HT1080 (cell line): ENCODE data around the gene CD151. TPM values are rescaled to one million over a fixed set of nuclear protein-coding genes. Genes with fewer than 3 reads are reported as not detected.

Source experiments
- DNase-seq: peaks from one replicate; pipeline ENCODE4 v3.0.0-alpha.2; 2015; ENCODE audit warnings: low read depth
- polyA plus RNA-seq, 2 experiments: library from polyadenylated mRNA; depleted of rRNA; stranded (reverse); fragments of >200 nt; gene quantifications; 2 replicates each; pipeline ENCODE4 v1.2.3, GENCODE V29; 2015
- total RNA-seq: library from RNA; depleted of rRNA; stranded (reverse); fragments of >200 nt; shearing (Covaris generic); gene quantifications from 2 replicates; pipeline ENCODE4 v1.2.3, GENCODE V29; 2014; rRNA removed

CD151 gene
- 483 and 506 TPM in 2 replicates for total RNA-seq
- 753 and 774 TPM in 2 replicates for polyA plus RNA-seq (2015; cell fraction: cytosol; rRNA removed)
- polyA plus RNA-seq (2015; cell fraction: nucleus; rRNA removed): 775 and 802 TPM in 2 replicates

DNA sequence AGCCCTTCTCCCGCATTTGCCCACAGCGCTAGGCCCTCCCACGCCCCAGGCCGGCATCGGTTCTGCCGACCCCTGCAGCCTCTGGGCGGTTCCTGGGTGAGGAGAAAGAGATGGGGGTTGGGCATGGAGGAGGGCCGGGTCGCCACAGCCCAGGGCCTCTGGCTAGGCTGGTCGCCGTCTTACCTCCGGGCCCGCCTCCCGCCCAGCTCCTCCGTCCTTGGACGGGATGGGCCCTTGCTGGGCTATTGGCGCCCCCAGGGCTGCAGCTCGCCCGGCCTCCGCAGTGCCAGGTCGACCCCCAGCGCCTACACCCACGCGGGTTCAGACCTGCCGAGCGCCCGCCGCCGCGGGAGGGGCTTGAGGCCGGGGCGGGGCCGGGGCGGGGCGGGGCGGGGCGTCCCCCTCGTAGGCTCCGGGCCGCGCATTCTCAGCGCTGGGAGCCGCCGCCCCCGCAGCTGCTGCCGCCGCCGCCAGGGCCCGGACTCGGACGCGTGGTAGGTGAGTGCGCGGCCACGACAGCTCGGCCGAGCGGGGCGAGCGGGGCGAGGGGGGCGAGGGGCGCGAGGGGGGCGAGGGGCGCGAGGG, at the start of gene CD151:
Gene CD151, plus strand, starts transcription at position 424 of the 585 bp plus-strand sequence. CDS start 3,118 bp downstream, outside the sequence.
- peak; percentile 66 for DNase-seq

DNA sequence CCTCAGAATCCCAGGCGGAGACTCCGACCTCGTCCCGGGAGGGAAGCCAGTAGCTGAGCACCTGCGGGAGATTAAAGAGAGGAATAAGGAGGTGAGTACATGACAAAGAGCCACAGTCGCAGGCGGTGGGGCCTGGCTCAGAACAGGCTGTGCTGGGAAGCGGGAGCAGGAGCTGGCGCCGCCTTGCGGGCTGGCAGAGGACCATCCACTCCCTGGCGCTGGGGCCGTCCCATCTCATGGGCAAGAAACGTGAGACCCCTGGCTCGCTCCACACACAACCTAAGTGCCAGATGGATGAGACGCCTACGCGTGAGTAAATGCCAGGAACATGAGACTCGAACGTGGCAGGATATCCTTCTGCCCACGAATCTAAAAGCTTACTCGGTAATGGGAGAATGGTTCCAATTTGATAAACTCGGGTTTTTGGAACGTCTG, 49.2 kb upstream of the CD151 start:
- no peak for DNase-seq

DNA sequence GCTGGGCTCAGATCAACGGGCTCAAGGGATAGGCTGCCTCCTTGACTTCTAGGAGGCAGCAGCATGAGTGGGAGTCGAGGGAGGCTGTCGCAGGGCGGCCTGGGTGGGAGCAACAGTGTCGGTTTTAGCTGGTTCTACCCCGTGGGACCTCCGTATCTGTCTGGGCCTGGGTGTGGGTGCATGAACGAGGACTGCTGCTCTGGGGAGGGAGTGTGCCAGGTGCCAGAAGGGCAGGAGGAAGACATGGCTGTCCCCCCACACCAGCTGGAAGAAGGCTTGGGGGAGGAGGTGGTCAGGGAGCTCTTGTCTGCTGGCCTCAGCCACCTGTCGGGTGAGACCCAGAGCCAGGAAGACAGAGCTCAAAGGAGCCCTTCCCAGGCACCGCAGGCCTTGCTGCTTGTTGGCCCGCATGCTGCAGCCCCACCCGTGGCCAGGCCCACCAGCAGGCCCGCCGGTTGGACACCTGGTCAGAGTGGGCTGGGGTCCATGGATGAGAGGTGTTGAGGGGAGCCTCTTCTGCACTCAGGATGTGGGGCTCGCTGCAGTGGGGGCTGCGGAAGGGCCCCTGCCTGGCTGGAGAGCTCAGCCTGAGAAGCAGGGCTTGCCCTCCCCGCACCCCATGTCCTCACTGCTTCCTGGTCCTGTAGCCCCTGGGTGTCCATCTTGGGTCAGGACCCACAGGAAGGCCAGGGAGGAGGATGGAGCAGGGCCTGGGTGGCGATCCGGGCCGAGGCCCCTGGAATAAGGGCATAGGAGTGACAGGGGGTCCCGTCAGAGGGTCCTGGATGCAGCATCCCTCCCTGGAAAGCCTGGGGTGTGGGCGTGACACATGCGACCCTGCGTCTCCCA, 46.3 kb upstream of the CD151 start:
- DNase-seq: no peak

DNA sequence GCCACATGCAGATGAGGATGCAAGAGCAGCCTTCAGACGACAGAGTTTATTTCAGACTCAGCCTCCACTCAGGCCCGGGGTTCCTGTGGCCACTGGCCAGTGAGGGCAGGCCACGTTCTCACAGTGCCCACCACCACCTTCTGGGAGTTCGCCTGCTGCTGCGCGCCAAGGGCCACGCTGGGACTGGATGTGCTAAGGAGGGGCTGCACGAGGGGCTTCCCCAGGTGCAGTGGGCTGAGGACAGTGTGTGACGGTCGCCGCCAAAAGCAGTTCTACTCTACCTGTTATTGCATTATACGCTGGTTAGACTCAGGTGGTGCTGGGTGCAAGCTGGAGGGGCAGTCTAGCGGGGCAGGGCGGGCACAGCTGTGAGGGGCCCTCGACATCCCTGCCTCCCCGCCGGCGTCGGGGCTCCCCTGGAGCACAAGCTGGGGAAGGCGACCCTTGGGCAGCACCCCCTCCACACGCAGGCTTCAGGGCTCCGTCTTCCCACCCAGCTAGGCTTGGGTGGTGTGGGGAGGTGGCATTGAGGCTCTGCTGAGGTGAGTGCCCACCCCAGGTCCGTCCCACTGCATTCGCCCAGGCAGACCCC, 45.6 kb upstream of the CD151 start:
- no peak for DNase-seq

DNA sequence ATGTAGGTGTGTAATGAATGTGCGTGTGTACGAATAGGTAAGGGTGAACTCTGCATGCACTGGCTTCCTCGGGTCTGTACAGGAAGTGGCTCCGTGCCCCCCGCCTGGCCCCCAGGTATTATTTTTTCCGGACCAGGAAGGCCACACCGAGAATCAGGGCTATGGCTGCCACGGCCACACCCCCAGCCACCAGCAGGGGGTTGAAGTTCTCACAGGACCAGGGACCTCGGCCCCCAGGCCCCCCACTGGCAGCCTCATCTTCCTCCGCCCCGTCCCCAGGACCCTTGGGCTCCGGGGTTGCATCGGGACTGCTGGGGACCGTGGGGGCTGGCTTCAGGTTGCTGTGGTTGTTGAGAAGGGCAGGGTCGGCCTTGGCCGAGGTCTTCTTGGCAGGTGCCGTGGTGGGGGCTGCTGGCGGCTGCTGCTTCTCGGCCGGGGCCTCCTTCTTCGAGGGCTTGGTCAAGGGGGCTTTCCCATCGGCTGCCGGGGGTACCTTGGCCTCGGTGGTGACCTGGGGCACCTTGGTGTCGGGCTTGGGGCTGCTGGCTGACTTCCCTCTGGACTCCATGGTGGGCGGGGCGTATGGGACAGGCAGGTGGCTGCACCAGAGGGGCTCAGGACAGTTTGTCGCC, 44.6 kb upstream of the CD151 start:
- no peak for DNase-seq

DNA sequence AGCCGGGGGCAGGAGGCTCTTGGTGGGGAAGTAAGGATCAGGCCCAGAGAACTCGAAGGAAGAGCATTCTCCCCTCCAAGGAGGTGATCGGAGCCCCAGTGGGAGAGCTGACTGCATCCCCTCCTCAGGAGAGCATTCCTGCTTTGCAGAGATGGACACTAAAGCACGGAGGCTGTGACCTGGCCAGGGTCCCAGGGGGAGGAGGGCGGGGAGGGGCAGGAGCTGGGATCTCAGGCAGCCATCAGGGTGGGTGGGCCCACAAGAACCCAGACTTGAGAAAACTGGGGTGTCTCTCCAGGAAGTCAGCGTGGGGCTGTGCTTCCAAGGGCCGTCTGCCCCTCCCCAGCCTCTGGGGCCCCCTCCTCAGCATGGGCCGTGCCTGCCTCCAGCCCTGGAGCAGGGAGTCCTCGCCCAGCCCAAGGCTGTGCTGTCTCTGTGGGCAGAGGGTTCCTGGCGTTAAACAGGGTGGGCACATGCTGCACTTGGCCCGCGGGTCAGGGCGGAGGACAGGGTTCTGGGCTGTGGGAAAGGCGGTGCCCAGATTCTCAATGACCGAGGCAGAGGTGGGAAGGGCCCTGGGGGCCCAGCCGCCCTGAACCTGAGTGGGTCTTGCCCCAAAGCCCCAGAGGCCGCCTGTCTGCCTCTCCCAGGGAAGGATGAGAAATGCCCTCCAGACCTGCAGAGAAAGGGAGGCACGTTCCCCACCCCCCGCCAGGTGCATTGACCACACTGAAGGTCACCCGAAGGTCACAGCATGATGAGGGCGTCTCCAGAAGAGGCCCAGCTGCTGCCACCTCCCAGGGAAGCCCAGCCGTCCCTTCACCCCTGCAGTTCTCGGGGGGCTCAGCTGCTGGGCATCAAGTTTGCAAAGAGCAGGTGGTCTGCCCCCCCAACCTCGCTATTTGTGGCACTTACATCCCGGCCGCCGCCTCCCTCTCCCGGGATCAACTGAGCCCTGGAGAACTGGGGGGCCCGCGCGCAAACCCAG, 43.5 kb upstream of the CD151 start:
- no peak for DNase-seq

DNA sequence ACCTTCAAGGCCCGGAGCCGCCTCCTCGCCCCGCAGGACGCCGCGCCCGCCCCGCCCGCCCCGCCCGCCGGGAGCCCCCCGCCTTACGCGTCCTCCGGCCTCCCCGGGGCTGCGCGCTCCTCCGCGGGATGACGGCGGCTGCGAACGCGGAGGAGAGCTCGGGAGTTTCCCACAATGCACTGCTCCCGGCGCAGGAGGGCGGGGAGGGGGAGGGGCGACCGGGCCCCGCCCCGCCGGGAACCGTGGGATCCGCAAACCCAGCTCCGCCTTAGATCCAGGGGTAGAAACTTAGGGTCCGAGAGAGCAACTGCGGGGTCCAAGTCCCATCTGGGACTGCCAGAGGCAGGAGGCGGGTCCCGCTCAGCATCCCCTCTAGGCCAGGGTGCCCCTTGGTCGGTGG, 42.8 kb upstream of the CD151 start, which contains the start of gene CEND1:
Gene CEND1, minus strand, starts transcription at position 148 of the 400 bp plus-strand sequence. CDS start 1,514 bp downstream, outside the sequence.
- DNase-seq: no peak

DNA sequence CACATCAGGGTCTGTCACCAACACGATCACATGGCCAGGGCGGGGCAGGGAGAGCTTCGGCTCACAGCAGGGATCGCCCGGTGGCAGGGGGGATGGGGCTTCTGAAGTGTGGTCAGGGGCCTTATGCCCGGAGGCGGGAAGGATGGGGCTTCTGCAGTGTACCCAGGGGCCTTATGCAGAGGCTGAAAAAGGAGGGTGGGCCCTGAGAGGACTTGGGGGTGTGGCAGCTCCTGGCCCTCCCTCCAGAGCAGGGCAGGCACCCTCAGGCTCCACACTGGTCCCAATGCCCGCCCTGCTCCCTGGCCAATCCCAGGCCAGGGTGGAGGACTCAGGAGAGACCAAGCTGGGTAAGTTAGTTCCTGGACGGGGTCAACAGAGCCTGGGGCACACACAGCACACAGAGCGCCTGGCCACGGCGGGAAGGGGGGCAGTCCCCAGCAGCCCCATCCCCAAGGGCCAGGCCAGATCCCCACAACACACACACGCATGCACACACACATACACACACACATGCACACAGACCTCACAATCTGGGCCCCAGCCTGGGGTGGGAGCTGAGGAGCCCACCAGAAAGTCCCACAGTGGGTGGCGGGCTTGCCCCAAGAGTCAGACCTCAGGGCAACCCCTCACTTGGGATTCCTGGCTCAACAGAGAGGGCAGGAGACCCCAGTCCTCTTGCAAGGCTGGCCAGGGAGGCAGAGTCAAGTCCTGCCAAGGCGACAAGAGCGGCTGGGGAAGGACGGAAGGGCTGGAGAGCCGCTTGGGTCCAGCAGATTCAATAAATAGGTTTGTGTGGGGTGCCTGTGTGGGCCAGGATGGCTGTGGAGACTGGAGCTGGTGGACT, 41.8 kb upstream of the CD151 start:
- peak; percentile 52 for DNase-seq

DNA sequence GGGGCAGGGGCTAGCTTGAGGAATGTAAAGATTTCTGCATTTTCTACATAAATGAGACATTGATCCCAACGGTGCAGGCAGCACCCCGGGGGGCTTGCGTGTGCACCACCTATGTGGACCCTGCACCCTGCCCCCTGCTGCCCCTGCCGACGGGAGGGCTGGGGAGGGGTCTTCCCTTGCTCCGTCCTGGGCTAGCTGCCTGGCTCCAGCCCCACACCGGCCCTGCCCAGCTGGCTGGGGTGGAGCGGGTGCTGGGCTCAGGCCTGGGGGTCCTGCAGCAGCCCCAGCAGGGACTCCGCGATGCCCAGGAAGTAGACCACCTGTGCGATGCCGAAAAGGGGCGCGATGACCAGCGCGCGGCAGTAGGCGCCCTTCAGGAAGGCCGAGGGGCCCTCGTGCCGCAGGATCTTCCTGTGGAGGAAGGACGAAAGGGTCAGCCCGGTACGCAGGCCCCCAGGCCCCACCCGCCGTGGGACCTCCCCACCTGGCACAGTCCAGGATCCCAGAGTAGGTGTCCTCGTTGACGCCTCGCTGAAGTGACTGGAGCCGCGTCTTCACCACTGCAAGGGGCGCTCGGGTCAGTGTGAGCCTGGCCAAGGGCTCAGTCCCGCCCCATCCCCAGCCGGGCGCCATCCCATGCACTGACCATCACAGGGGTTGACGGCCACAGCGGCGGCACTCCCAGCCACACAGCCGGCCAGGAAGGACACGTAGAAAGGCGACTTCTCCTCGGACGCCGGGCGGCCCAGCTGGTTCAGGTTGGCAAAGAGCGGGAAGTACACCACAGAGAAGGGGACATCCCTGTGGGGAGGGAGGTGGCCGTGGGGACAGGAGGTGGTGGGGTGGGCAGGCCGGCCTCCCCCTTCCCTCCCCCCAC, 40.9 kb upstream of the CD151 start:
- DNase-seq: no peak

DNA sequence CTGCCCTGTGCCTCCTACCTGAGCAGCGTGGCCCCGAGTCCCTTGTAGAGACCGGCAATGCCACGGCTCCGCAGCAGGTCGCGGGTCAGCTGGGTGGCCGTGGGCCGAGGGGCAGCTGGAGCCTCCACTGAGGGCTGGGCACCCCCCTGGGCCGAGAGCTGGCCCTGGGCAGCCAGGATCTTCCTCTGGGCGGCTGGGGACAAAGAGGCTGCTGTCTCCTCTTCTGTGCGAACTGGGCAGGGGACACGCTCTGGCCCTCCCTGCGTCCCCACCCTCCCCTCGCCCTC, 40.3 kb upstream of the CD151 start:
- no peak for DNase-seq

DNA sequence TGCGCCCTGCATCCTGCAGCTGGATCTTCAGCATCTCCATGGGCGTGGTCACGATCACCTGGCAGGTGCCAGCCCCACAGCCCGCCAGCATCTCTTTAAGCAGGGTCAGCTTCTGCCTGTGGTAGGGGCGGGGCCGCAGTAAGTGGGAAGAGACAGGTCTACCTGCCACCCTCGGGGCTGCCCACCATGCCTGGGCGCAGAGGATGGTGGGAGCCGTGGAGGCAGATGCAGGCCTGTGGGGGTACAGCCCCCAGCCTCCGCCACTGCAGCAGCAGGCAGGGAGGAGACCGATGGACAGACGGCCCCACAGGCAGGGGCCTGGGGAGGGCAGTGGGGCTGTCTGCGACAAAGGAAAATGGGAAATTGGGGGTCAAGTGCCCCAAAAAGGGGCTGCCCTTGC, 39.9 kb upstream of the CD151 start:
- DNase-seq: no peak

DNA sequence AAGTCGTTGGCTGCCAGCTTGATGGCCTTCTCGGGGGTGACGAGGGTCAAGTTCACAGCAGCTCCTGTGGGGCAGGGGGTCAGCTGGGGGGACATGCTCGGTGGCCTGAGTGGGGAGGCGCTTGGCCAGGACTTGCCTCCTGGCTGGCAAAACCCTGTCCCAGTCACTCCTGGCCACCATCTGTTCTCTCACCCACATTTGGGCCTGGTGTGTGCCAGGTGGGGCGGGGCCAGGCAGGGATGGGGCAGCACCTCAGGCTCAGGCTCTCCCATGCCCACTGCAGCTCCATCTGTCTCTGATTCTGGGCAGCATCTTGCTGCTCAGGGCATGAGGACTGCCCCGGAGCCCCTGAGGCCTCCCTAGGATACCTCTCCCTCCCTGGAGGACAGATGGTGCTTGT, 39.2 kb upstream of the CD151 start:
- no peak for DNase-seq

DNA sequence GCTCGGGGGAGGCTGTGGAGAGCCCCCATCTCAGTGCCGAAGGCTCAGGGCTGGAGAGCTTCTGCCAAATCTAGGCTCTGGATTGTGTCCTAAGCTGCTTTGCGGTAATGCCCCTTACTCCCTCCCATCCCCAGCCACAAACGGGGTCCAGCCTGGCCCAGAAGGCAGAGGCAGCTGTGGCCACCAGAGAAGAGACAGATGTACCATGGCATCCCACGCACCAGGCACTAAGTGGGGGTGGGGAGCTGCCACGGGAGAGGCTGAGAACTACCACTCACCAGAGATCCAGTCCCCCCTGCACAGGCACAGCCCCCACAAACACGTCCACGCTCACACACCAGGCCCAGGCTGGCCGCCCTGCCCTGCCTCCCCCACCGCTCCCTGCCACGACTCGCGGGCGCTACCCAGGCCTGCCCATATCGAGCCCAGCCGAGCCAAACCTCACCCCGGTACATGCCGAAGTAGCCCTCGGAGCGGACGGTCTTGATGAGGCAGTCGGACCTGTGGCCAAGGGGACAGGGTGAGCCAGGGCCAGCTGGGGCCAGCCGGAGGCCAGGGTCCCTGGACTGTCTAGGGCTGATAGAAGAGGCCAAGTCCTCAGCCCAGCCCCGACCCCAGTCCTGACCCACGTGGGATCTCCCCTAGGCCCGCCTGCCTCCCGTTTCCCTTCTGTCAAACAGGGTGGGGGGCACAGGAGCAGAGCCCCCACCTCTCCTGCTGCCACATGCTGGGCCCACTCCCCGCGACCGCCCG, 38.6 kb upstream of the CD151 start:
- no peak for DNase-seq

DNA sequence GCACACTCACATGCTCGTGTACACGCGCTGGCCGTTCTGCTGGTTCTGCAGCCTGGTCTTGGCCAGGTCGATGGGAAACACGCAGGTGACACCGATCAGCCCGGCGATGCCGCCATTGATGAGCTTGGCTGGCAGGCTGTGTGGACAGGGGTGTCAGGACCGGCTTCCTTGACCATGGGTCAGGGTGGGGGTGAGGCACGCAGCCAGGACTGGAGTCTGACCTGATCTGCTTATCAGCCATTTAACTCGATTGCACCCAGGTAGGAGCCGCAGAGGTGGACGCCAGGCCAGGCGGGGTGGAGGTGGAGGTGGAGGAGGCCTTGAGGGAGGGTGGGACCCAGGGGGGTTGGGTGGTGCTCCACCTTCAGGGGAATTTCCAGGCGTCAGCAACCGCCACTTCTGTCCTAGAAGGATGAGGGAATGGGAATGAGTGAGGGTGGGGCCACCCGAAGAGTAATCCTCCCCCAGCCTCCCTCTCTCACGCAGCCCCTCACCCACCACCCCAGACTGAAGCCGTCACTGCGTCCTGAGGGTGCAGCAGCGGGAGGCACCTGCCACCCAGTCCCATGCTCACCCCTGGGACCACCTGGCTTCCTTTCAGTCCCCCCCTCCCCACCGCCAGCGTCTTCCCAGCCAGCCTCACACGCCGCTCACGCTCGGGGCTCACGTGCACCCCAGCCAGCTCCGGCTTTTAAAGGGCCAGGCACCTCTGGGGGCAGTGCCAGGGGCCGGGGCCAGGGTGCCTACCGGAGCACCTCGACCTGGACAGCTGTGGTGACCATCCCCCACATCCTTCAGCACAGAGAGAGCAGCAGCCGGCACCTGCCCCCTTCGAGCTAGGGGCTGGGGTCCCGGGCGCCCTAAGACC, 37.8 kb upstream of the CD151 start:
- DNase-seq: no peak

DNA sequence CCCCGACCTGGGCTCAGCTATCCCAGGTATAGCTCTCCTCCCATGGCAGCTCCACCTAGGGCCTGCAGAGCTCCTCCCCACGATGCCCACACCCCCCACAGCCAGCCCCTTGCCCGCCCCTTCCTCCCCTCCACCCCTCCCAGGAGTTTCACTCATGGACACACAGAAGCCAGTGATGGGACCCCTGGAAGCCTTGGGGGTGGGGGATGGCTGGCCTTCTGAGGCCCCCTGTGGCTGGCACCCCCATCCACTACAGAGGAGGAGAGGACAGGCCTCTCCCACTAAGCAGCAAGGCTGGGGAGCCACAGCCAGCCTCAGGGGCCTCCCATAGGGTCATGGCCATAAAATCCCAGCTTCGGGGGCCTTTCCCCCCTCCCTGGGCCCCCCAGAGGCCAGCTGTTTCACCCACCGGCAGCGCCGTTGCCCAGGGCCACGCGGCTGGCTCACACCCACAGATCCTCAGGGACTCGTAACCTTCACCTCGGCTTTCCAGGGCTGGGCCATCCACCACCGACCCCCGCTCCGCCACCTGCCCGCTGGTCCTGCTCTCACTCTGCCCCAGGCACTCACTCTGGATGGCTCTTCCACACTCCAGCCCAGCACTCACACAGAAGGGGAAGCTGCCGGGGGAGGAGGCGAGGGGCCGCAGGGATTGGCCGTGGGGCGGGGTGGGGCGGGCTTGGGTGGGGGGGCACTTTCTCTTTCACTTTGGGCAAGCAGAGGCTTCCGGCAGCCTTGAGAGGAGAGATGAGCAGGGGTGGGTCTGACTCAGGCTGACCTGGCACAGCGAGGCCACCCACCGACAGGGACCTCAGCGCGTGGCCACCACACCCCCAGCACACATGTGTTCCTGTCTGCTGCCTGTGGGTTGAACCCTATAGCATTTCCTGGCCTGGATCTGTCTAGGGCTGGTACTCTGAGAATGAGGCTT, 36.9 kb upstream of the CD151 start:
- peak; percentile 95 for DNase-seq
